ENCODE results near the gene MEAF6.

MEAF6 gene

GRCh38 chr1:37456614-37457013 is 58.0 kb downstream of the MEAF6 start:
- Mint-ChIP-seq H3K27ac (no peak overlapping the region), H3K4me1 (ENCODE audit: low read depth) (peaks cover 12% of the 10 kb centered on the region), H3K9me3 (ENCODE audit: low read depth) (no peaks in the 10 kb centered on the region), H3K4me3 (no peak overlapping the region), H3K27me3 (no peaks in the 10 kb centered on the region), H3K36me3 (no peaks in the 10 kb centered on the region)

DNA sequence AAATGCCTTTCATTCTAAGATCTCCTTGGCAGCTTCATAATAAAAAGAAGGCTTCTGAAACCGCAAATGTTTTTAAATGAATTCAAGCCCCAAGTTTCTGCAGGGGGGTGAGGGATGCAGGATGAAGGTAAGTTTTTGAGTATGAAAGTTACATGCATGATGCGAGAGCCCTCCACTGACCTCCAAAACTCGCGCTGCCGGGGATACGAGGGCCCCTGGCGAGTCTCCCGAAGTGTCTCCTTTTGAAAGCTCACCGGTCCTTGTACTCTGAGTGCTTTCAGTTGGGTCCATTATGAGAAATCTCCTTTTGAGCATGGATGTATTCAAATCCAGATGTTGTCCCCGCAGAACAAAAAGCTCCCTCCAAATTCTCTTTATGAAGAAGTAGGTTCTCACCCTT is 59.0 kb downstream of the MEAF6 start:
- H3K27ac Mint-ChIP-seq: no peak overlapping the region
- H3K27me3 Mint-ChIP-seq: no peaks in the 10 kb centered on the region
- no peaks in the 10 kb centered on the region for H3K9me3 Mint-ChIP-seq (ENCODE audit: low read depth)
- H3K36me3 Mint-ChIP-seq: no peaks in the 10 kb centered on the region
- H3K4me3 Mint-ChIP-seq: no peak overlapping the region
- peaks cover 12% of the 10 kb centered on the region for H3K4me1 Mint-ChIP-seq (ENCODE audit: low read depth)

GRCh38 chr1:37453647-37454046 is 60.9 kb downstream of the MEAF6 start:
- Mint-ChIP-seq H3K27ac (no peak overlapping the region), H3K27me3 (no peaks in the 10 kb centered on the region), H3K4me1 (ENCODE audit: low read depth) (peaks cover 23% of the 10 kb centered on the region), H3K4me3 (no peak overlapping the region), H3K9me3 (ENCODE audit: low read depth) (no peaks in the 10 kb centered on the region), H3K36me3 (no peaks in the 10 kb centered on the region)

- H3K4me3 Mint-ChIP-seq: no peak overlapping the region
- H3K4me1 Mint-ChIP-seq (ENCODE audit: low read depth): peaks cover 19% of the 10 kb centered on the region
- H3K27ac Mint-ChIP-seq: no peak overlapping the region
- no peaks in the 10 kb centered on the region for H3K27me3 Mint-ChIP-seq
- no peaks in the 10 kb centered on the region for H3K36me3 Mint-ChIP-seq
- no peaks in the 10 kb centered on the region for H3K9me3 Mint-ChIP-seq (ENCODE audit: low read depth)
Measured at GRCh38 chr1:37452416-37452815, 62.1 kb downstream of the MEAF6 start.

GRCh38 chr1:37449936-37450335 is 64.6 kb downstream of the MEAF6 start:
- Mint-ChIP-seq H3K4me1 (ENCODE audit: low read depth) (peaks cover 18% of the 10 kb centered on the region), H3K27me3 (peaks cover 3% of the 10 kb centered on the region), H3K27ac (no peak overlapping the region), H3K4me3 (no peak overlapping the region), H3K36me3 (no peaks in the 10 kb centered on the region), H3K9me3 (ENCODE audit: low read depth) (no peaks in the 10 kb centered on the region)

DNA sequence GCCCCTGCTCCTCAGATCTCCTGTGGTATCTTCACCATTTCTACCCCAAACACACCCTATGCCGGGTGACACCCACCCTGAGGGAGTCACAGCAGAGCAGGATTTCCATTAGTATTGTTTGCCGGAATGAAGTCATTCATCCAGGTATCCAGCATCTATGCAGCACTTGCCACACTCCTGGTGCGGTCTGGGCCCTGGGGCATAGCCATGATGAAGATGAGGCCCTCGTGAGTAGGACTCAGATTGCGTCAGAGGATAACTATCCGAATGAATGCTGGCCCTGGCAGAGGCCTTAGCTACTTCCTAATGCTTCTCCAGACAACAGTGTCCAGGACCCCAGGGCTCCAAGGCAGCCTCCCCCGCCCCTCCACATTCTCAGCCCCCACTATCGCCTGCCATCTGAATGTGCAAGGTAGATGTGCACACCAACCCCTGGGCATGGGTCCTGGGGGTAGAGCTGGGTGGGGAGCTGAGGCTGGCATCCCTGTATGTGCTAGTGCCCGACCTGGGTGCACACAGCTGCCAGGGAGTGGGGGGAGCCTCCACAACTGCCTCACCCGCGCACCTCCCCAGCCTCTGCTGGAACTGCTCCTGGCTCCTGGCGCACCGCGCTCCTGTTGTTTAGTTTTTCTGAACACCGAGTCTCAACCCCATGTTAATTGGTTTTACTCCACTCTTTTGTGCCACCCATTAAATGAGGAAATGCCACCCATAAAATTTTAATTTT is 65.7 kb downstream of the MEAF6 start:
- no peak overlapping the region for H3K27ac Mint-ChIP-seq
- peaks cover 3% of the 10 kb centered on the region for H3K27me3 Mint-ChIP-seq
- H3K9me3 Mint-ChIP-seq (ENCODE audit: low read depth): no peaks in the 10 kb centered on the region
- peaks cover 14% of the 10 kb centered on the region for H3K4me1 Mint-ChIP-seq (ENCODE audit: low read depth)
- H3K36me3 Mint-ChIP-seq: no peaks in the 10 kb centered on the region
- no peak overlapping the region for H3K4me3 Mint-ChIP-seq

DNA sequence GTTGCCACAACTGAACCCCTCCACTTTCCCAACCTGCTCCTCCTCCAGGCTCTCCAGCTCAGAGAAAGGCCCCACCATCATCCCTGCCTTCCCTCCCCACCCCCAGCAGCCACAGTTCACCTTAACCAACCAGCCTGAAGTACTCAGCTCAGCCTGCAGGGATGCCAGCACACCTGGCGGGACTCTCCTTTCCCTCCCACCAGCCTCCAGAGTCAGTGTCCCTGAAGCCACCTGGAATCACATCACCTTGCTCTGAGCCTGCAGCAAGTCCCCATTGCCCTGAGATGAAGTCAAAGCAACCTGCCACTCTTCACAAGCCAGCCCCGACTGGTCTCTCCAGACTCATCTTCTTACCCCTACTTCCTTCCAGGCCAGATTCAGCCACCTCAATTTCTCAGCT is 66.4 kb downstream of the MEAF6 start:
- Mint-ChIP-seq H3K27ac (no peak overlapping the region), H3K4me3 (no peak overlapping the region), H3K36me3 (no peaks in the 10 kb centered on the region), H3K27me3 (peaks cover 3% of the 10 kb centered on the region), H3K9me3 (ENCODE audit: low read depth) (no peaks in the 10 kb centered on the region), H3K4me1 (ENCODE audit: low read depth) (peaks cover 14% of the 10 kb centered on the region)

DNA sequence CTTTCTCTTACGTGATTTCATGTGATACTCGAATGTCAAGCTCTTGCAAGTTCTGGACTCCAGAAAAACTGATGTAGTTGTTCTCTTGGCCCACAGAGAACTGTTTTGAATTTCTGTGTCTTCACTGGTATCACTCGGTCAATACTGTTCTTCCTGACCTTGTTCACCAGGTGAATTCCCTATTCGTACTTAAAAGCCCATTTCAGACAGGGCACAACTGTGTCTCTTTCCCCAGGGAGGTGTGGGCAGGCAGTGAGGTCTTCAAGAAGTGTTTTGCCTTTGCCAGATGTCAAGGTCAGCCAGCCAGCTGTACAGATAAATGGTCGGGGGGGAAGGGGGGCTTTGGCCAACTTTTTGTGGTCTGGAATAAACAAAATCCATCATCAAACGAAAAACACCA is 67.7 kb downstream of the MEAF6 start:
- H3K4me1 Mint-ChIP-seq (ENCODE audit: low read depth): peaks cover 14% of the 10 kb centered on the region
- H3K4me3 Mint-ChIP-seq: no peak overlapping the region
- no peaks in the 10 kb centered on the region for H3K9me3 Mint-ChIP-seq (ENCODE audit: low read depth)
- H3K27ac Mint-ChIP-seq: no peak overlapping the region
- no peaks in the 10 kb centered on the region for H3K36me3 Mint-ChIP-seq
- peaks cover 5% of the 10 kb centered on the region for H3K27me3 Mint-ChIP-seq

DNA sequence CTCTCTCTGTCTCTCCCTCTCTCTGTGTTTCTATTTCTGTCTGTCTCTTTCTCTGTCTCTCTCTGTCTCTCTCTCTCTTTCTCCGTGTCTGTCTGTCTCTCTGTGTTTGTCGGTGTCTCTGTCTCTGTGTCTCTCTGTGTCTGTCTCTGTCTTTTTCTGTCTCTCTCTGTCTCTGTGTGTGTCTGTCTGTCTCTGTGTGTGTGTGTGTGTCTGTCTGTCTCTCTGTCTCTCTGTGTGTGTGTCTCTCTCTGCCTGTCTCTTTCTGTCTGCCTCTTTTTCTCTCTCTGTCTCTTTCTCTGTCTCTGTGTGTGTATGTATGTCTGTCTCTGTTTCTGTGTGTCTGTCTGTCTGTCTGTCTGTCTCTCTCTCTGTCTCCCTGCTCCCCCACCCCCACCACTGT is 71.9 kb downstream of the MEAF6 start:
- peaks cover 10% of the 10 kb centered on the region for H3K27me3 Mint-ChIP-seq
- H3K27ac Mint-ChIP-seq: no peak overlapping the region
- H3K4me1 Mint-ChIP-seq (ENCODE audit: low read depth): no peaks in the 10 kb centered on the region

More for the DNA sequence above, 71.9 kb downstream of the MEAF6 start:
- Mint-ChIP-seq H3K4me3 (no peak overlapping the region), H3K36me3 (no peaks in the 10 kb centered on the region), H3K9me3 (ENCODE audit: low read depth) (no peaks in the 10 kb centered on the region)

Measured in activated naive CD8-positive, alpha-beta T cell (primary cell).